ENCODE results near the gene KDM2A. TPM values are rescaled to one million over a fixed set of nuclear protein-coding genes. Genes with fewer than 3 reads are reported as not detected.

KDM2A gene
- 36.1 to 51.0 TPM (median 47.4 TPM) in 5 replicates for total RNA-seq (2022; extraction: Qiagen RNA extraction)

GRCh38 chr11:67118801-67119584 is at the start of gene KDM2A:
KDM2A (plus strand) TSS chr11:67119263; CDS start chr11:67121317, 2,054 bp downstream.

GRCh38 chr11:67266449-67267187 is 147.6 kb downstream of the KDM2A start, which contains the start of gene GRK2:
GRK2 (plus strand) TSS chr11:67266473; CDS start chr11:67266700, 227 bp downstream.

GRCh38 chr11:67289226-67289650 is 170.2 kb downstream of the KDM2A start, which contains the start of gene ANKRD13D:
ANKRD13D (plus strand) TSS chr11:67289303; CDS start chr11:67289461, 158 bp downstream.

GRCh38 chr11:67303132-67303834 is 184.2 kb downstream of the KDM2A start, which contains the start of gene SSH3:
SSH3 (plus strand) TSS chr11:67303530; CDS start chr11:67303626, 96 bp downstream.

Other genes with a start within 250 kb of the KDM2A start
- 25.5 to 42.4 TPM (median 39.9 TPM) in 5 replicates for gene PC, start 160.9 kb upstream of the KDM2A start, total RNA-seq (2022; extraction: Qiagen RNA extraction)
- 37.3 to 63.3 TPM (median 53.3 TPM) in 5 replicates for gene C11orf86, start 144.0 kb upstream of the KDM2A start, total RNA-seq (2022; extraction: Qiagen RNA extraction)
- gene SYT12, start 96.1 kb upstream of the KDM2A start, total RNA-seq (2022; extraction: Qiagen RNA extraction), result 13.7 to 23.4 TPM (median 22.3 TPM) in 5 replicates
- 31.4 to 50.8 TPM (median 45.6 TPM) in 5 replicates for gene RHOD, start 62.4 kb upstream of the KDM2A start, total RNA-seq (2022; extraction: Qiagen RNA extraction)
- 21.3 to 34.9 TPM (median 32.5 TPM) in 5 replicates for gene GRK2, start 147.2 kb downstream of the KDM2A start, total RNA-seq (2022; extraction: Qiagen RNA extraction)
- 13.3 to 25.0 TPM (median 22.5 TPM) in 5 replicates for gene ANKRD13D, start 170.0 kb downstream of the KDM2A start, total RNA-seq (2022; extraction: Qiagen RNA extraction)
- 16.4 to 20.9 TPM (median 18.4 TPM) in 5 replicates for gene SSH3, start 184.3 kb downstream of the KDM2A start, total RNA-seq (2022; extraction: Qiagen RNA extraction)
- gene POLD4, start 234.3 kb downstream of the KDM2A start, total RNA-seq (2022; extraction: Qiagen RNA extraction), result 172 to 195 TPM (median 183 TPM) in 5 replicates